HPDE6-E6E7 (cell line): Measurements from ENCODE around the gene ZNF740.

Source experiments
- DNase-seq: peaks from one replicate; pipeline ENCODE4 v3.0.0; 2011; ENCODE audit warnings: missing footprints; ENCODE audit errors: extremely low spot score

Gene ZNF740

DNA sequence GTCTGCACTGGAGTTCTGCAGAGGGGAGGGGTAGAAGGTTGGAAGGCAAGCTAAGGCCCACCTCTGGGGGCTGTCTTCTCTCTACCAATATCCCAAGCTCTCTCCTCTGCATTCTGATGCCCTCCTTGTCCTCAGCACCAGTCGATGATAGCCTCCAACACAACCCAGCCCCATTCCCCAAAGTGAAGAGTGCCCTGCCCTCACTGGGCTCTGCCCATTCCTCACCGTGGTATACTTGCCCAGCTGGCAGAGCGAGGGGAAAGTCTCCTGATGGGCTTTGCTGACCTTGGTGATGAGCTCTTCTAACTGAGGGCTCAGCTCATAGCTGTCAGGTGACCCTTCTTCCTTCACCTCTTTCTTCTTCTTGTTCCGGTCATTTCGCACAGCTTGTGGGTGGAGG, 33.7 kb downstream of the ZNF740 start:
- no peak for DNase-seq

GRCh38 chr12:53214687-53215455, 34.3 kb downstream of the ZNF740 start:
- DNase-seq = no peak

DNA sequence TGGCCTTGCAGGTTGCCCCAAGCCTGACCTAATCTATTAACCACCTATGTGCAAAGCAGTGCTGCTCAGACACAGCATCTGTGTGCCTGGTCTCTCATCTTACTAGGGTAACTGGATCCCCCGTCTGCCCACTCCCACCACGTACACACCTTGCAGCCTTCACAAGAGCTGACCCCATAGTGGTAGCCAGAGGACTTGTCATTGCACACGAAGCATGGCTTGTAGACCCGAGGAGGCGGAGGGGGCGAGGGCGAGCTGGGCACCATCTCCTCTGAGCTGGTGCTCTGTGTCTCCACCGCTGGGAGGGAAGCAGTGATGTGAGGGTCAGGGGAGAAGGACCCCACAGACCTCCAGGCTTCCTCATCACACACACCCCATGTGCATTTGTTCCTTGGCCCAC, 35.0 kb downstream of the ZNF740 start:
- no peak for DNase-seq

- DNase-seq = no peak
Measured at GRCh38 chr12:53217051-53217930, 36.8 kb downstream of the ZNF740 start.

- no peak for DNase-seq
Measured at GRCh38 chr12:53217931-53218307, 37.4 kb downstream of the ZNF740 start.

GRCh38 chr12:53218551-53219291, 38.2 kb downstream of the ZNF740 start:
- no peak for DNase-seq

- no peak for DNase-seq
Measured at GRCh38 chr12:53219292-53219955, 38.9 kb downstream of the ZNF740 start.

DNA sequence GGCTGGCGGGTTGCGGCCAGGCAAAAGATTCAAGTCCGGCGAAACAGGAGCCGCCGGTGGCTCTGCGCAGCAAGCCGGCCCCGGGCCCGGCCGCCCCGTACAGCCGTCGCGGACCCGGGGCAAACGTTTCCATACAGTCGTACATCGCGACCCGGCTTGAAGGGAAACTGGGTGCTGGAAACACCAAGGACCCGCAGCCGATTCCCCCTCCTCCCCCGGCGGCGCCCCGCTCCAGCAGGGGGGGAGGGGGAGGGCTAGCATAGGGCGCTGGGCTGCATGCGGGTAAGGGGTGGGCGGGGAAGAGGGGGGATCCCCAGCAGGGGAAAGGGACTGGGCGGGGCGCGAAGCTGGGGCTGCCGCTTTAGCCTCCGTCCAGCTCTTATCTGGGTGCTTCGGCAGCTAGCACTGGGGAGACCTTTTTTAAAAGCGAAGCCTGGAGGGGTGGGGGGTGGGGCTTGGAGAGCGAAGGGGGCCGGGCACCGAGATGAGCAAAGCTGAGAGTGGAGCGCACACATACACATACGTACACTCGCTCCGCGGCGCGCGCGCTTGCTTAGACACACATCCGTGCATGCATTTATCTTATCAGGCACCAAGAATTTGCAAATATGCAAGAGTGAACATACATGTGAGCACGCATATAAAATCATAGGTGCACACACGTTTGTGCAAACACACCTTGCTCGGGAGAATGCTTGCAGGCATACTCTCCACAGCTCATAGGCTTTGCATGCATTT, 39.6 kb downstream of the ZNF740 start:
- no peak for DNase-seq

DNA sequence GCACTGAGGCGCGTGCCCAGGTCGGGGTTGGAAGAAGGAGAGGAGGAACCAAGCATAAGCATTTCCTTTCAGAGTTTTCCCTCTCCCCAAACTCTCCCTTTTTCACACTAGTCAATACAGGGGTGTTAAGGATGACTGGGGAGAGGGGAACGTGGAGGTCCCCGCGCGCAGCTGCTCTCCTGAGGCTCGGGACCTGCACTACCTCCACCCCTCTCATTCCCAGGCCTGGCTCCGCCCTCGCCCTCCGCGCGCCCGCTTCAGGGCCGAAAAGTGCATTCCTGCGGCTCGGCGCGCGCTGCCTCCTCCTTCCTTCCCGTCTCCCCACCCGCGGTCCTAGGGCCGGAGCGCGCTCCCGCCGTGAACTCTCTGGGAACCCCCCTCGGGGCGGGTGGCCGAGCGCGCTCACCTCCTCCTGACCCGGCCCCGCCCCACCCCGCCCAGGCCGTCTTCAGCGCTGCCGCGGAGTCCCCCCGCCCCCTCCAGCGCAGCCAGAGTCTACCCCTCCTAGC, 40.2 kb downstream of the ZNF740 start:
- DNase-seq = peak; percentile 93

- DNase-seq = no peak
Measured at GRCh38 chr12:53221203-53222080, 40.9 kb downstream of the ZNF740 start.

- no peak for DNase-seq
Measured at GRCh38 chr12:53222170-53222721, 41.7 kb downstream of the ZNF740 start.

DNA sequence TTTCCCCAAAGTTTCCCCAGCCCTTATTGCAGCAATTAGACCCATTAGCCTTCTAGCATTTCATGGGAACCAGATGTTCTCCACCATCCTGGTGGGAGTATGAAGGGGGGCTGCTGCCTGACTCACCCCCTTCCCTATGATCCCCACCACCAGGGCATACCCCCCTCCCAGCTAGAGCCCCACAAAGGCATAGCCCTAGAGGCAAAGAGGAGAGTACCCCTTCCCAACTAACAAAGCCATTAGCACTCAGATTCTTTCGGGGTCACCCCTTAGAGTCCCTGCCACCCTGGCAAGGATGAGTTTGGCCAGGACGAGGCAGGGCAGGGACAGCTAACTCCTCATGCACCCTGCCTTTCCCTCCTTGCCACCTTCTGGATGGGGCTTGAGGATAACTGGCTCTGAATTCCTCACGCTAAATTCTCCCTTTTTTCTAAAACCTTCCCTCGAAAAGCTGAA, 42.3 kb downstream of the ZNF740 start:
- no peak for DNase-seq

- no peak for DNase-seq
Measured at GRCh38 chr12:53223389-53224060, 43.0 kb downstream of the ZNF740 start.

- no peak for DNase-seq
Measured at GRCh38 chr12:53224061-53224896, 43.8 kb downstream of the ZNF740 start.

DNA sequence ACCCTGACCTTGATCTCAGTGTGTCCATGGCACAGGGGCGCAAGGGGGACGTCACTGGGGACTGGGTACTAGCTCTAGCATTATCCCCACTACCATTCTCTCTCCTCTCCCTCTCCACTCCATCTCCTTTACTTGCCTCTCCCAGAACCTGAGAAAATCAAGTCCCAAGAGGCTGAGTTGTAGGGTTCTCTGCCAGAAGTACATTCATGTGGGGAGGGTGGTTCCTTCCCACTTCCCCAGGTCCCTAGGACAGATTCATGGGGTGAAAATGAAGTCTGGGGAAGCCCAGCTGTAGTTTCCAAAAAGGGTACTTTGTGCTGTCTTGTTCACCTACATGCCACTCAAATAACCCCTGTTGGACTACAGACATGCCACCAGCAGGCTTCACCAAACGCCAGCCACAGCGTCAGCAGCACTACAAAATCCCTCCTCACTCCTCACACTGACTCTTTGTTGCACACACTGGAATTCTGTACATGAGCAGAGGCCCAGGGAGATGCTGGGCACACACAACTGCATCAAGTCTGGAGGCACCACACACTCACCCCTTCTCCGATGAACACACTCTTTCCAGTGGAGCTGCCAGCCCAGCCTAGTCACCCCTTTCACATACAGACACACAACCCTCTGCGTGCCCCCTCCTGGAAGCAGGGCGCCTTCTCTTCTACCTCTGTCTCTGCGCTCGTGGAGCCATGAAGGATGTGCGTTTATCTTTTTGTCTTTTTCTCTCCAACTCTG, 44.5 kb downstream of the ZNF740 start:
- DNase-seq = no peak

DNA sequence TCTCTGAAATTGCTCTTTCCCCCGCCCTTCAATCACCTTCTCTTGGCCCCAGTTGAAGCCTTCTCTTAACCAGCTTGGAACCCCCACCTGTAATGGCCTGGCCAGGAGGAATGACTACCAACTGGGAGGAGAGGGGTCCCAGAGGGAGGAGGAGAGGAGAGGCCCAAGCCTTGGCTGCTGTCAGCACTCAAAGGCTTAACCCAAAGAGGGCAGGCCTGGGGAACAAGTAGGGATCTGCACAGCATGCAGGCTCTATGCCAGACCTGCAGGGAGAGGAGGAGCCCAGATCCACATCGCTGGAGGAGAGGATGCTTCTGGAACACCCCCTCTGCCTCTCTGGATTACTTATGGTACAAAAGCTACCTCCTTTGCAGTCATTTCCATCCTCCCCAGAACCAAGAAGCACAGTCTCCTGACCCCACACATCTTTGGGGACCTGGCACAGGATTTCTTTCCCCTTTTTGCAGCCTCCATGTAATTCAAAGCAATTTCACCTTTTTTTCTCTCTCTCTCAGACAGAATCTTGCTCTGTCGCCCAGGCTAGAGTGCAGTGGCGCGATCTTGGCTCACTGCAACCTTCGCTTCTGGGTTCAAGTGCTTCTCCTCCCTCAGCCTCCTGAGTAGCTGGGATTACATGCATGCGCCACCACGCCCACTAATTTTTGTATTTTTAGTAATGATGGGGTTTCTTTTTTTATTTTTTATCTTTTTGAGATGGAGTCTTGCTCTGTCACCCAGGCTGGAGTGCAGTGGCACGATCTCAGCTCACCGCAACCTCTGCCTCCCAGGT, 45.3 kb downstream of the ZNF740 start:
- no peak for DNase-seq
